ENCODE results near the gene TMEM250. TPM values are rescaled to one million over a fixed set of nuclear protein-coding genes. Genes with fewer than 3 reads are reported as not detected.

Gene TMEM250
- total RNA-seq, 1 experiment from 2014 or later, result 37.5 TPM

DNA sequence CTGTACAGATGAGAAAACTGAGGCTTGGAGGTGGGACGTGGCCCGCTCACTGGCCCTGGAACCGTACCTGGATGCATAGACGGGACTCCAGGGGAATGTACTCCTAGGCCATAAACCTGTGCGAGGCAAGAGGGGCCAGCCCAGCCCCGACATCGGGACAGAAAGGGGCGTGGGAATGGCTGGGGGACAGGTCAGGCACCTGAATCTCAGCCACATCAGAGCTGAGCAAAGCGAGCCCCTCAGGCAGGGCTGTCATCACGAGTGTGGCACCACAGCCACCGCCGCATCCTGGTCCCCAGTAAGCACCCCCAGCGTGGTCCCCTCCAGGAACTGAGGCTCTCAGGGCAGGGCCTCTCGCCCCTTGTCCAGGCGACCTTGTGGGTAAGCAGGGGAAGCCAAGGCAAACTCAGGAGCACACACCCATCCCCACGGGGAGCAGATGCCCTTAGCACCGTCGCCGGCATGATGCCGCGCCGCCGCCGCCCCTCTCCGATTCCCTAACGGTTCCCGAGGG is 40.1 kb downstream of the TMEM250 start (continued):
- TF ChIP-seq, protein P1, sequence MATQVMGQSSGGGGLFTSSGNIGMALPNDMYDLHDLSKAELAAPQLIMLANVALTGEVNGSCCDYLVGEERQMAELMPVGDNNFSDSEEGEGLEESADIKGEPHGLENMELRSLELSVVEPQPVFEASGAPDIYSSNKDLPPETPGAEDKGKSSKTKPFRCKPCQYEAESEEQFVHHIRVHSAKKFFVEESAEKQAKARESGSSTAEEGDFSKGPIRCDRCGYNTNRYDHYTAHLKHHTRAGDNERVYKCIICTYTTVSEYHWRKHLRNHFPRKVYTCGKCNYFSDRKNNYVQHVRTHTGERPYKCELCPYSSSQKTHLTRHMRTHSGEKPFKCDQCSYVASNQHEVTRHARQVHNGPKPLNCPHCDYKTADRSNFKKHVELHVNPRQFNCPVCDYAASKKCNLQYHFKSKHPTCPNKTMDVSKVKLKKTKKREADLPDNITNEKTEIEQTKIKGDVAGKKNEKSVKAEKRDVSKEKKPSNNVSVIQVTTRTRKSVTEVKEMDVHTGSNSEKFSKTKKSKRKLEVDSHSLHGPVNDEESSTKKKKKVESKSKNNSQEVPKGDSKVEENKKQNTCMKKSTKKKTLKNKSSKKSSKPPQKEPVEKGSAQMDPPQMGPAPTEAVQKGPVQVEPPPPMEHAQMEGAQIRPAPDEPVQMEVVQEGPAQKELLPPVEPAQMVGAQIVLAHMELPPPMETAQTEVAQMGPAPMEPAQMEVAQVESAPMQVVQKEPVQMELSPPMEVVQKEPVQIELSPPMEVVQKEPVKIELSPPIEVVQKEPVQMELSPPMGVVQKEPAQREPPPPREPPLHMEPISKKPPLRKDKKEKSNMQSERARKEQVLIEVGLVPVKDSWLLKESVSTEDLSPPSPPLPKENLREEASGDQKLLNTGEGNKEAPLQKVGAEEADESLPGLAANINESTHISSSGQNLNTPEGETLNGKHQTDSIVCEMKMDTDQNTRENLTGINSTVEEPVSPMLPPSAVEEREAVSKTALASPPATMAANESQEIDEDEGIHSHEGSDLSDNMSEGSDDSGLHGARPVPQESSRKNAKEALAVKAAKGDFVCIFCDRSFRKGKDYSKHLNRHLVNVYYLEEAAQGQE (IDR thresholded peaks at IDR 0.05; ENCODE audit: low read depth), result no peak
- TF ChIP-seq EZH2 (IDR thresholded peaks at IDR 0.05) (no peak), EGR1 (IDR thresholded peaks at IDR 0.05; ENCODE audit: low read depth) (no peak)

DNA sequence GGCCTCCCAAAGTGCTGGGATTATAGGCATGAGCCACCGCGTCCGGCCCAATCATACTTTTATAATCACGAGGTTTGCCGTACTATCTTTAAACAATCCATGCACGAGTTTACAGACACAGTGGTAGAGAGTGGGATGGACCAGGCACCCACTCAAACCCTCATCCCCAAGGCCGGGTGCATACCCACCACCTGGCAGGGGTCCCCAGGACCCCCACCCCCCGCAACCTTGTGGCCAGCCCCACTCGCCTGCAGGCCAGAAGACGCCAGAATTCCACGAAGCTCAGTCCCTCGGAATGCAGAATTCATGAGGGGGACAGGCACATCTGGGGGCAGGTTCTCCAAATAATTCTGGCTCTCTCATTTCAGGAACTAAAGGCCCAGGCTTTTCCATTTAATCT is 40.7 kb downstream of the TMEM250 start:
- H3K79me2 ChIP-seq (ENCODE audit: insufficient read depth, low read length), result peaks cover 80% of the 10 kb centered on the region
- no peak overlapping the region for H2AFZ ChIP-seq (ENCODE audit: low read depth, low read length, poor library complexity, severe bottlenecking)
- H3K9ac ChIP-seq (ENCODE audit: low read length), result no peak overlapping the region
- no TSS peak for BruUV-seq (replicated peaks)
- no peak overlapping the region for H3K27ac ChIP-seq (ENCODE audit: low read depth, low read length)
- no peak for ATAC-seq
- CTCF ChIA-PET, result no interaction called here
- intact Hi-C loops (cut with micrococcal nuclease), result no loop called here
- TF ChIP-seq POLR2AphosphoS5 (IDR thresholded peaks at IDR 0.05; ENCODE audit: low read depth, low read length) (no peak), ZFX (IDR thresholded peaks at IDR 0.05) (no peak), SP1 (IDR thresholded peaks at IDR 0.05; ENCODE audit: low read depth) (no peak), ELF1 (IDR thresholded peaks at IDR 0.05; ENCODE audit: borderline replicate concordance, low read depth) (no peak), JUND (IDR thresholded peaks at IDR 0.05) (no peak), SRF (IDR thresholded peaks at IDR 0.05; ENCODE audit: low read depth) (no peak)
- H3K4me2 ChIP-seq (ENCODE audit: low read length), result no peak overlapping the region
- no peak for DNase-seq (ENCODE audit: low read depth, low spot score)
- RAD21 ChIA-PET (ENCODE audit: low non-redundant PET in 1 of 2, low total read pairs in 2 of 2, uncharacterized antibody in 2 of 2, unreplicated experiment in 2 of 2), result no interaction called here
- POLR2A ChIA-PET, result no interaction called here
- H3K27me3 ChIP-seq (ENCODE audit: insufficient read depth, low read length), result no peaks in the 10 kb centered on the region
- H3K4me3 ChIP-seq (replicated peaks in 1 of 2; ENCODE audit: low read depth in 1 of 2, low read length in 2 of 2), result no peak overlapping the region
- H4K20me1 ChIP-seq (ENCODE audit: insufficient read depth), result no peaks in the 10 kb centered on the region
- no peaks in the 10 kb centered on the region; a peak in 1 of 4 replicates for H3K36me3 ChIP-seq (ENCODE audit: control insufficient read depth in 1 of 2, insufficient read depth in 2 of 2, low read length in 2 of 2)
- no peaks in the 10 kb centered on the region for H3K9me3 ChIP-seq (ENCODE audit: control insufficient read depth in 1 of 2, insufficient read depth in 1 of 2, low read depth in 1 of 2, low read length in 2 of 2)
- H3K9me2 ChIP-seq (ENCODE audit: insufficient read depth), result no peaks in the 10 kb centered on the region
- peaks cover 0 to 5% of the 10 kb centered on the region in 2 experiments; a peak in 2 of 4 replicates for H3K4me1 ChIP-seq (ENCODE audit: control insufficient read depth in 1 of 2, insufficient read depth in 2 of 2, low read length in 2 of 2)
